K562 (cell line): Measurements from ENCODE around the gene HLA-DOB. TPM values are rescaled to one million over a fixed set of nuclear protein-coding genes. Genes with fewer than 3 reads are reported as not detected.

Experiments
- ARHGAP35 ChIP-seq: fragments of 450-650 bp; IDR thresholded peaks from 2 replicates; pipeline ENCODE4 v1.6.1; 2018; ENCODE audit not compliant: partially characterized antibody
- CBX3 ChIP-seq, 2 experiments: IDR thresholded peaks; 1 replicate in 1 of 2; 2 replicates in 1 of 2; pipeline ENCODE4 v1.6.1; 2012; ENCODE audit warnings: inconsistent platforms in 2 of 2, low read length in 2 of 2, borderline replicate concordance in 1 of 2, control low read depth in 1 of 2
- COPS2 ChIP-seq: fragments of 450-650 bp; conservative IDR thresholded peaks from 2 replicates; pipeline ENCODE4 v1.6.1; 2016; ENCODE audit warnings: mild to moderate bottlenecking, moderate library complexity
- CREBBP ChIP-seq: IDR thresholded peaks from one replicate; pipeline ENCODE4 v1.6.1; 2012; ENCODE audit warnings: low read depth, mild to moderate bottlenecking, control low read depth, inconsistent platforms, low read length
- FOXO4 ChIP-seq: fragments of 450-650 bp; formaldehyde crosslinking; IDR thresholded peaks from 2 replicates; pipeline ENCODE4 v1.4.0; 2020; ENCODE audit warnings: mild to moderate bottlenecking, moderate library complexity
- HMG20A ChIP-seq: fragments of 450-650 bp; formaldehyde crosslinking; conservative IDR thresholded peaks from 2 replicates; pipeline ENCODE4 v1.4.0; 2020; ENCODE audit warnings: mild to moderate bottlenecking, mixed read lengths
- KDM1A ChIP-seq, 2 experiments: fragments of 450-650 bp; IDR thresholded peaks; 2 replicates each; pipeline ENCODE4 v1.6.1; 2016; ENCODE audit warnings: mild to moderate bottlenecking in 2 of 2
- NKRF ChIP-seq: fragments of 450-650 bp; IDR thresholded peaks from 2 replicates; pipeline ENCODE4 v1.6.1; 2016; ENCODE audit warnings: borderline replicate concordance
- SLC30A9 ChIP-seq: fragments of 250-450 bp; sonication (Bioruptor Pico); IDR thresholded peaks from 2 replicates; pipeline ENCODE4 v1.8.0; 2022; ENCODE audit warnings: mild to moderate bottlenecking, moderate library complexity
- SRSF1 ChIP-seq: fragments of 200-400 bp; formaldehyde crosslinking; IDR thresholded peaks from 2 replicates; pipeline ENCODE4 v1.6.1; 2017; ENCODE audit warnings: mild to moderate bottlenecking, low read depth, low read length, moderate library complexity
- THRAP3 ChIP-seq: fragments of 450-650 bp; IDR thresholded peaks from 2 replicates; pipeline ENCODE4 v1.6.1; 2016; ENCODE audit warnings: mild to moderate bottlenecking, inconsistent platforms, borderline replicate concordance
- ZNF586 ChIP-seq: fragments of 450-650 bp; formaldehyde crosslinking; conservative IDR thresholded peaks from 2 replicates; pipeline ENCODE4 v1.4.0; 2020; ENCODE audit warnings: mild to moderate bottlenecking, moderate library complexity
- ZNF609 ChIP-seq: sonication (generic); formaldehyde crosslinking; IDR thresholded peaks from 2 replicates; pipeline ENCODE4 v1.8.1; 2023; ENCODE audit warnings: missing genetic modification reagents, mild to moderate bottlenecking, borderline replicate concordance
- ZSCAN29 ChIP-seq: fragments of 450-650 bp; IDR thresholded peaks from 2 replicates; pipeline ENCODE4 v1.6.1; 2017
- polyA plus RNA-seq, 8 experiments: library from polyadenylated mRNA; depleted of rRNA in 4 of 8; stranded (reverse) in 5 of 8; unstranded in 3 of 8; fragments of >200 nt; fragmentation: Nextera tagmentation in 2 of 8; fragmentation: Illumina TruSeq in 1 of 8; extraction: Ambion mirVana in 2 of 8; extraction: Trizol in 1 of 8; gene quantifications; 2 replicates each; pipeline versions ENCODE4 v1.2.1 to v1.2.3, GENCODE V29; 2011 to 2014; ENCODE audit warnings: inconsistent platforms in 1 of 8, missing spikeins in 1 of 8
- total RNA-seq, 7 experiments: library from RNA; depleted of rRNA in 6 of 7; stranded (reverse); fragments of >200 nt in 6 of 7; fragmentation: Illumina TruSeq in 2 of 7; extraction: Trizol in 2 of 7; gene quantifications; 2 replicates each; pipeline versions ENCODE4 v1.2.1 to v1.2.3, GENCODE V29; 2011 to 2021; ENCODE audit warnings: low replicate concordance in 1 of 7
- TF ChIP-seq, protein P1 (sequence below): fragments of 450-650 bp; formaldehyde crosslinking; conservative IDR thresholded peaks from 2 replicates; pipeline ENCODE4 v1.4.0; 2022; ENCODE audit warnings: mild to moderate bottlenecking, missing genetic modification characterization

The HLA-DOB gene
- total and polyA plus RNA-seq, 9 of the 15 experiments (the other 6 are each of a cell fraction or from before 2014, with no cell fraction given): 1.2 to 4.0 (median 2.5) TPM

DNA sequence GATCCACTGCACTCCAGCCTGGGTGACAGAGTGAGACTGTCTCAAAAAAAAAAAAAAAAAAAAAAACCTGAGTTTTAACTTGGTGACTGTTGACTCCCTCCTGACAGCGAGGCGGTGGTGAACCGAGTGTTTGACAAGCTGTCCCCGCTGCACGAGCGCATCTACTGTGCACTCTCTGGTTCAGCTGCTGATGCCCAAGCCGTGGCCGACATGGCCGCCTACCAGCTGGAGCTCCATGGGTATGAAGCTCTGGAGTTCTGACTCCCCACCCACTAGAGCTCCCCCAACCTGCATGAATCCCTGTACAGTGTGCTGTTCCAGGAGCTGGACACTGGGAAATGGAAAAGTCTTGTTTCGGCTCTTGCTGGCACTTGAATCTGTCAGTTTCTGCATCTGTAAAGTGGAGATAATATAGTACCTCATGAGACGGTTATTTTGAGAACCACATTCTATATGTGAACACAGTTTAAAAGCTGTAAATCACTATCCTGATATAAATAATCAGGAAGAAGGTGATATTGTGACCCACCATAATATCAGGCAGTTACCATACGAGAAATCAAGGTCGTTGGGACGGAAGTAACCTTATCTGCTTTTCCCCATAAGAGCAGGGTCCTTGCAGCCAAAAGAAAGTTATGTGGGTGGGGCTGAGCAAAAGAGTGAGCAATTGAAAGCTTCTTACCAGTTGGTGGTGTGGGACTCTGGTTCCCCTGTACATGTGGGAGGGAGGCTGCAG, 40.5 kb upstream of the HLA-DOB start (continued):
- TF ChIP-seq NKRF: no peak
- TF ChIP-seq CBX3 (IDR thresholded peaks at IDR 0.05; ENCODE audit: borderline replicate concordance in 1 of 2, low read length in 2 of 2): no peak
- no peak for TF ChIP-seq HMG20A (CRISPR knock-in tag)
- TF ChIP-seq SLC30A9 (CRISPR knock-in tag): no peak
- no peak for TF ChIP-seq SRSF1
- TF ChIP-seq THRAP3: no peak
- no peak for TF ChIP-seq ZNF609 (CRISPR knock-in tag)
- 0 out of 2 replicates have a peak, but pooled peaks have one; percentile 22 for TF ChIP-seq ZNF586
- no peak for TF ChIP-seq CREBBP
- no peak for TF ChIP-seq COPS2
- TF ChIP-seq FOXO4 (CRISPR knock-in tag): no peak
- no peak for TF ChIP-seq ARHGAP35
- no peak for TF ChIP-seq ZSCAN29
- peak; percentile 93 to 96 for TF ChIP-seq KDM1A (IDR thresholded peaks at IDR 0.05)
- TF ChIP-seq, protein P1, sequence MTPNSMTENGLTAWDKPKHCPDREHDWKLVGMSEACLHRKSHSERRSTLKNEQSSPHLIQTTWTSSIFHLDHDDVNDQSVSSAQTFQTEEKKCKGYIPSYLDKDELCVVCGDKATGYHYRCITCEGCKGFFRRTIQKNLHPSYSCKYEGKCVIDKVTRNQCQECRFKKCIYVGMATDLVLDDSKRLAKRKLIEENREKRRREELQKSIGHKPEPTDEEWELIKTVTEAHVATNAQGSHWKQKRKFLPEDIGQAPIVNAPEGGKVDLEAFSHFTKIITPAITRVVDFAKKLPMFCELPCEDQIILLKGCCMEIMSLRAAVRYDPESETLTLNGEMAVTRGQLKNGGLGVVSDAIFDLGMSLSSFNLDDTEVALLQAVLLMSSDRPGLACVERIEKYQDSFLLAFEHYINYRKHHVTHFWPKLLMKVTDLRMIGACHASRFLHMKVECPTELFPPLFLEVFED (CRISPR knock-in tag): no peak
